22Rv1 (cell line): ENCODE measurements around the gene PPFIA1.

Experiments used
- CTCF ChIP-seq: fragments of 450-650 bp; IDR thresholded peaks from 2 replicates; pipeline ENCODE4 v1.5.1; 2017; ENCODE audit warnings: mild to moderate bottlenecking
- ZFX ChIP-seq: fragments of 450-650 bp; IDR thresholded peaks from 2 replicates; pipeline ENCODE4 v1.6.1; 2017; ENCODE audit warnings: antibody characterized with exemption, borderline replicate concordance

GRCh38 chr11:70268526-70268925 lies 2.0 kb upstream of the PPFIA1 start:
- TF ChIP-seq CTCF: no peak
- TF ChIP-seq ZFX: no peak
